ENCODE measurements around the gene C1orf167. TPM values are rescaled to one million over a fixed set of nuclear protein-coding genes. Genes with fewer than 3 reads are reported as not detected.

The C1orf167 gene
- total RNA-seq, 4 donors from 2014 or later = 0.21 to 0.82 TPM; not detected in 2

- no peaks in the 10 kb centered on the region for H3K27me3 ChIP-seq
- no peaks in the 10 kb centered on the region for H3K36me3 ChIP-seq
- H3K27ac ChIP-seq = no peak overlapping the region
- peaks cover 0 to 3% of the 10 kb centered on the region in 2 donors for H3K4me1 ChIP-seq
- intact Hi-C loops (cut with DNase I; ENCODE audit: low total_unique reads) = no loop called here
- no peaks in the 10 kb centered on the region for H3K9me3 ChIP-seq
- TF ChIP-seq CTCF (IDR thresholded peaks at IDR 0.05) = no peak
- no peak for TF ChIP-seq POLR2A (IDR thresholded peaks at IDR 0.05)
- DNase-seq = no peak
- H3K4me3 ChIP-seq = no peak overlapping the region
Observed at GRCh38 chr1:11813021-11813420, 51.0 kb downstream of the C1orf167 start.

- H3K27ac ChIP-seq = no peak overlapping the region
- no peak overlapping the region for H3K4me3 ChIP-seq
- TF ChIP-seq POLR2A (IDR thresholded peaks at IDR 0.05) (no peak), CTCF (IDR thresholded peaks at IDR 0.05) (no peak)
- H3K27me3 ChIP-seq = no peaks in the 10 kb centered on the region
- no peaks in the 10 kb centered on the region for H3K9me3 ChIP-seq
- H3K36me3 ChIP-seq = no peaks in the 10 kb centered on the region
- no peak for DNase-seq
- intact Hi-C loops (cut with DNase I; ENCODE audit: low total_unique reads) = no loop called here
- H3K4me1 ChIP-seq = no peaks in the 10 kb centered on the region
Observed at GRCh38 chr1:11817192-11817591, 55.2 kb downstream of the C1orf167 start.

GRCh38 chr1:11822091-11822490 is 60.1 kb downstream of the C1orf167 start:
- Histone ChIP-seq H3K27me3 (no peaks in the 10 kb centered on the region), H3K27ac (no peak overlapping the region), H3K9me3 (no peaks in the 10 kb centered on the region), H3K36me3 (no peaks in the 10 kb centered on the region), H3K4me1 (no peaks in the 10 kb centered on the region), H3K4me3 (no peak overlapping the region)
- no peak for DNase-seq
- TF ChIP-seq POLR2A (IDR thresholded peaks at IDR 0.05) = no peak
- no peak for TF ChIP-seq CTCF (IDR thresholded peaks at IDR 0.05)
- intact Hi-C loops (cut with DNase I; ENCODE audit: low total_unique reads) = no loop called here

- no peaks in the 10 kb centered on the region for H3K9me3 ChIP-seq
- intact Hi-C loops (cut with DNase I; ENCODE audit: low total_unique reads) = no loop called here
- H3K4me1 ChIP-seq = no peaks in the 10 kb centered on the region
- DNase-seq = no peak
- no peak overlapping the region for H3K4me3 ChIP-seq
- no peaks in the 10 kb centered on the region for H3K36me3 ChIP-seq
- no peaks in the 10 kb centered on the region for H3K27me3 ChIP-seq
- no peak overlapping the region for H3K27ac ChIP-seq
- TF ChIP-seq CTCF (IDR thresholded peaks at IDR 0.05) = no peak
- no peak for TF ChIP-seq POLR2A (IDR thresholded peaks at IDR 0.05)
Observed at GRCh38 chr1:11823366-11824137, 61.6 kb downstream of the C1orf167 start.

GRCh38 chr1:11825131-11825530 is 63.1 kb downstream of the C1orf167 start:
- no peaks in the 10 kb centered on the region for H3K36me3 ChIP-seq
- no peak for DNase-seq

More at GRCh38 chr1:11825131-11825530, 63.1 kb downstream of the C1orf167 start:
- intact Hi-C loops (cut with DNase I; ENCODE audit: low total_unique reads) = no loop called here
- H3K9me3 ChIP-seq = no peaks in the 10 kb centered on the region
- H3K27me3 ChIP-seq = no peaks in the 10 kb centered on the region
- no peak overlapping the region for H3K27ac ChIP-seq
- TF ChIP-seq CTCF (IDR thresholded peaks at IDR 0.05) (no peak), POLR2A (IDR thresholded peaks at IDR 0.05) (no peak)
- no peak overlapping the region for H3K4me3 ChIP-seq
- no peaks in the 10 kb centered on the region for H3K4me1 ChIP-seq

Measured in uterus (tissue), 4 donors.